Lower lobe of right lung (tissue), 2 donors: Measurements from ENCODE around the gene PHEX. TPM values are rescaled to one million over a fixed set of nuclear protein-coding genes. Genes with fewer than 3 reads are reported as not detected.
A peak's percentile ranks its signal among the peaks of the same experiment; 100 is the strongest.

Experiments used
- ATAC-seq, 2 donors: fragments of 200-7000 bp; cut with Tn5 transposase; one replicate each; pipeline ENCODE4 v1.9.1; 2020 to 2022; ENCODE audit warnings: mild to moderate bottlenecking in 2 of 2, moderate library complexity in 2 of 2
- DNase-seq: peaks from one replicate; pipeline ENCODE4 v3.0.0-alpha.2; 2020
- H3K27ac ChIP-seq: fragments of 200-600 bp; one replicate; pipeline ENCODE4 v1.8.0; 2022
- H3K27me3 ChIP-seq: fragments of 200-600 bp; one replicate; pipeline ENCODE4 v1.8.0; 2022; ENCODE audit warnings: low read depth
- H3K36me3 ChIP-seq: fragments of 200-600 bp; one replicate; pipeline ENCODE4 v1.8.0; 2022; ENCODE audit warnings: mild to moderate bottlenecking
- H3K4me1 ChIP-seq: fragments of 200-600 bp; one replicate; pipeline ENCODE4 v1.8.0; 2022
- H3K4me3 ChIP-seq: fragments of 200-600 bp; one replicate; pipeline ENCODE4 v1.8.0; 2022; ENCODE audit warnings: mild to moderate bottlenecking
- H3K9me3 ChIP-seq: fragments of 200-600 bp; one replicate; pipeline ENCODE4 v1.8.0; 2022
- CTCF ChIP-seq: fragments of 200-600 bp; IDR thresholded peaks from one replicate; pipeline ENCODE4 v1.8.0; 2022; ENCODE audit warnings: antibody characterized with exemption, mild to moderate bottlenecking
- intact Hi-C: fragments of 100-400 bp; cut with DNase I; formaldehyde crosslinking; loops from one replicate; pipeline ENCODE4 v1.11.0; 2022
- total RNA-seq: library from RNA; stranded (reverse); fragmentation: NEBNext Ultra II Directional; extraction: Animal tissue kit (Norgen Biotek cat#: 25700); gene quantifications from one replicate; pipeline ENCODE4 v1.2.1, GENCODE V29; 2021
- donor health status: DM: no; HTN: yes; CAD: no; lungs with severe emphysema.

The PHEX gene
- total RNA-seq, 1 donor from 2014 or later, result 2.7 TPM

- H3K9me3 ChIP-seq, result no peaks in the 10 kb centered on the region
- DNase-seq (no peak), ATAC-seq (no peak)
- no peak overlapping the region for H3K27ac ChIP-seq
- TF ChIP-seq CTCF, result no peak
- no peaks in the 10 kb centered on the region for H3K4me1 ChIP-seq
- H3K27me3 ChIP-seq, result no peaks in the 10 kb centered on the region
- intact Hi-C loops, result no loop called here
- H3K36me3 ChIP-seq, result no peaks in the 10 kb centered on the region
- no peak overlapping the region for H3K4me3 ChIP-seq
Measured at GRCh38 chrX:22184096-22184495, 152.0 kb downstream of the PHEX start.

GRCh38 chrX:22186165-22186564 is 154.0 kb downstream of the PHEX start:
- DNase-seq, result no peak
- ATAC-seq, result no peak
- Histone ChIP-seq H3K4me3 (no peak overlapping the region), H3K4me1 (no peaks in the 10 kb centered on the region), H3K27ac (no peak overlapping the region), H3K9me3 (no peaks in the 10 kb centered on the region), H3K27me3 (no peaks in the 10 kb centered on the region), H3K36me3 (no peaks in the 10 kb centered on the region)
- intact Hi-C loops, result no loop called here
- no peak for TF ChIP-seq CTCF

GRCh38 chrX:22192419-22193060 is 160.4 kb downstream of the PHEX start:
- H3K4me1 ChIP-seq, result no peaks in the 10 kb centered on the region
- H3K27ac ChIP-seq, result no peak overlapping the region
- ATAC-seq (peak; percentile 81 to 83), DNase-seq (peak; percentile 61)
- H3K9me3 ChIP-seq, result no peaks in the 10 kb centered on the region
- intact Hi-C loops, result no loop called here
- H3K4me3 ChIP-seq, result no peak overlapping the region
- H3K27me3 ChIP-seq, result no peaks in the 10 kb centered on the region
- no peaks in the 10 kb centered on the region for H3K36me3 ChIP-seq
- TF ChIP-seq CTCF, result peak; percentile 69

GRCh38 chrX:22193851-22194659 is 161.9 kb downstream of the PHEX start:
- Histone ChIP-seq H3K27ac (no peak overlapping the region), H3K9me3 (no peaks in the 10 kb centered on the region), H3K27me3 (no peaks in the 10 kb centered on the region), H3K4me3 (no peak overlapping the region), H3K4me1 (no peaks in the 10 kb centered on the region), H3K36me3 (no peaks in the 10 kb centered on the region)
- no peak for TF ChIP-seq CTCF
- intact Hi-C loops, result no loop called here
- no peak for ATAC-seq
- DNase-seq, result no peak

- Histone ChIP-seq H3K27me3 (no peaks in the 10 kb centered on the region), H3K36me3 (no peaks in the 10 kb centered on the region), H3K4me1 (no peaks in the 10 kb centered on the region), H3K9me3 (no peaks in the 10 kb centered on the region), H3K27ac (no peak overlapping the region), H3K4me3 (no peak overlapping the region)
- ATAC-seq (no peak), DNase-seq (no peak)
- TF ChIP-seq CTCF, result no peak
- intact Hi-C loops, result no loop called here
Measured at GRCh38 chrX:22194660-22194945, 162.5 kb downstream of the PHEX start.
